ENCODE results near the gene ZNF460.

Gene ZNF460

GRCh38 chr19:57280165-57280961 lies at the start of gene ZNF460:
TSS of gene ZNF460 (plus strand) at chr19:57280485. CDS start at chr19:57280807, 322 bp downstream.
- Histone ChIP-seq H3K9me3 (ENCODE audit: control insufficient read depth in 1 of 2, low read length in 2 of 2) (no peaks in the 10 kb centered on the region), H3K4me3 (ENCODE audit: low read depth in 1 of 2, low read length in 2 of 2) (peak within 1 kb of the TSS; percentile 97 to 99), H3K27ac (ENCODE audit: low read depth, low read length) (peak within 1 kb of the TSS; percentile 99), H3K9ac (ENCODE audit: low read depth in 1 of 2, low read length in 2 of 2) (peak within 1 kb of the TSS; percentile 98 to 99), H3K27me3 (ENCODE audit: control insufficient read depth in 1 of 2, insufficient read depth in 2 of 2, low read length in 2 of 2) (no peaks in the 10 kb centered on the region), H3K36me3 (ENCODE audit: control insufficient read depth in 1 of 2, insufficient read depth in 2 of 2, low read length in 2 of 2) (peaks cover 8 to 19% of the 10 kb centered on the region in 2 donors), H3K4me1 (ENCODE audit: control insufficient read depth in 1 of 2, insufficient read depth in 2 of 2, low read length in 2 of 2) (peaks cover 11 to 19% of the 10 kb centered on the region in 2 donors)

GRCh38 chr19:57231686-57232085 lies 48.6 kb upstream of the ZNF460 start:
- no peak overlapping the region for H3K4me3 ChIP-seq (ENCODE audit: low read depth in 1 of 2, low read length in 2 of 2)
- H3K27me3 ChIP-seq (ENCODE audit: control insufficient read depth in 1 of 2, insufficient read depth in 2 of 2, low read length in 2 of 2), result no peaks in the 10 kb centered on the region
- no peaks in the 10 kb centered on the region for H3K36me3 ChIP-seq (ENCODE audit: control insufficient read depth in 1 of 2, insufficient read depth in 2 of 2, low read length in 2 of 2)
- no peak overlapping the region for H3K9ac ChIP-seq (ENCODE audit: low read depth in 1 of 2, low read length in 2 of 2)
- H3K9me3 ChIP-seq (ENCODE audit: control insufficient read depth in 1 of 2, low read length in 2 of 2), result peaks cover 0 to 3% of the 10 kb centered on the region in 2 donors
- H3K27ac ChIP-seq (ENCODE audit: low read depth, low read length), result no peak overlapping the region
- H3K4me1 ChIP-seq (ENCODE audit: control insufficient read depth in 1 of 2, insufficient read depth in 2 of 2, low read length in 2 of 2), result no peaks in the 10 kb centered on the region

GRCh38 chr19:57233207-57233606 lies 47.1 kb upstream of the ZNF460 start:
- H3K36me3 ChIP-seq (ENCODE audit: control insufficient read depth in 1 of 2, insufficient read depth in 2 of 2, low read length in 2 of 2), result no peaks in the 10 kb centered on the region
- no peaks in the 10 kb centered on the region for H3K4me1 ChIP-seq (ENCODE audit: control insufficient read depth in 1 of 2, insufficient read depth in 2 of 2, low read length in 2 of 2)
- no peak overlapping the region for H3K27ac ChIP-seq (ENCODE audit: low read depth, low read length)
- no peaks in the 10 kb centered on the region for H3K27me3 ChIP-seq (ENCODE audit: control insufficient read depth in 1 of 2, insufficient read depth in 2 of 2, low read length in 2 of 2)
- H3K9ac ChIP-seq (ENCODE audit: low read depth in 1 of 2, low read length in 2 of 2), result no peak overlapping the region
- H3K4me3 ChIP-seq (ENCODE audit: low read depth in 1 of 2, low read length in 2 of 2), result no peak overlapping the region
- no peaks in the 10 kb centered on the region for H3K9me3 ChIP-seq (ENCODE audit: control insufficient read depth in 1 of 2, low read length in 2 of 2)

- Histone ChIP-seq H3K9me3 (ENCODE audit: control insufficient read depth in 1 of 2, low read length in 2 of 2) (no peaks in the 10 kb centered on the region), H3K36me3 (ENCODE audit: control insufficient read depth in 1 of 2, insufficient read depth in 2 of 2, low read length in 2 of 2) (peaks cover 4 to 13% of the 10 kb centered on the region in 2 donors), H3K4me3 (ENCODE audit: low read depth in 1 of 2, low read length in 2 of 2) (peak overlapping the region; percentile 98 to 99), H3K27me3 (ENCODE audit: control insufficient read depth in 1 of 2, insufficient read depth in 2 of 2, low read length in 2 of 2) (no peaks in the 10 kb centered on the region), H3K9ac (ENCODE audit: low read depth in 1 of 2, low read length in 2 of 2) (peak overlapping the region; percentile 98), H3K4me1 (ENCODE audit: control insufficient read depth in 1 of 2, insufficient read depth in 2 of 2, low read length in 2 of 2) (peaks cover 19 to 20% of the 10 kb centered on the region in 2 donors), H3K27ac (ENCODE audit: low read depth, low read length) (peak overlapping the region; percentile 95)
Measured at GRCh38 chr19:57239982-57240310, 40.3 kb upstream of the ZNF460 start.

- Histone ChIP-seq H3K27ac (ENCODE audit: low read depth, low read length) (peak within 1 kb of the TSS; percentile 95), H3K27me3 (ENCODE audit: control insufficient read depth in 1 of 2, insufficient read depth in 2 of 2, low read length in 2 of 2) (no peaks in the 10 kb centered on the region), H3K9me3 (ENCODE audit: control insufficient read depth in 1 of 2, low read length in 2 of 2) (no peaks in the 10 kb centered on the region), H3K9ac (ENCODE audit: low read depth in 1 of 2, low read length in 2 of 2) (peak within 1 kb of the TSS; percentile 98), H3K36me3 (ENCODE audit: control insufficient read depth in 1 of 2, insufficient read depth in 2 of 2, low read length in 2 of 2) (peaks cover 7 to 17% of the 10 kb centered on the region in 2 donors), H3K4me1 (ENCODE audit: control insufficient read depth in 1 of 2, insufficient read depth in 2 of 2, low read length in 2 of 2) (peaks cover 19 to 20% of the 10 kb centered on the region in 2 donors), H3K4me3 (ENCODE audit: low read depth in 1 of 2, low read length in 2 of 2) (peak within 1 kb of the TSS; percentile 98 to 99)
Measured at GRCh38 chr19:57240311-57241090, 39.8 kb upstream of the ZNF460 start, which contains the start of gene ZNF805. TSS of gene ZNF805 (plus strand) at chr19:57240632. CDS start at chr19:57240892, 260 bp downstream.

GRCh38 chr19:57241176-57241575 lies 39.1 kb upstream of the ZNF460 start:
- Histone ChIP-seq H3K4me3 (ENCODE audit: low read depth in 1 of 2, low read length in 2 of 2) (peak overlapping the region; percentile 98 to 99), H3K27ac (ENCODE audit: low read depth, low read length) (peak overlapping the region; percentile 95), H3K27me3 (ENCODE audit: control insufficient read depth in 1 of 2, insufficient read depth in 2 of 2, low read length in 2 of 2) (no peaks in the 10 kb centered on the region), H3K9ac (ENCODE audit: low read depth in 1 of 2, low read length in 2 of 2) (peak overlapping the region; percentile 98), H3K9me3 (ENCODE audit: control insufficient read depth in 1 of 2, low read length in 2 of 2) (no peaks in the 10 kb centered on the region), H3K36me3 (ENCODE audit: control insufficient read depth in 1 of 2, insufficient read depth in 2 of 2, low read length in 2 of 2) (peaks cover 7 to 23% of the 10 kb centered on the region in 2 donors), H3K4me1 (ENCODE audit: control insufficient read depth in 1 of 2, insufficient read depth in 2 of 2, low read length in 2 of 2) (peaks cover 19 to 20% of the 10 kb centered on the region in 2 donors)

GRCh38 chr19:57242821-57243220 lies 37.5 kb upstream of the ZNF460 start:
- H3K36me3 ChIP-seq (ENCODE audit: control insufficient read depth in 1 of 2, insufficient read depth in 2 of 2, low read length in 2 of 2), result peaks cover 13 to 38% of the 10 kb centered on the region in 2 donors
- no peaks in the 10 kb centered on the region for H3K9me3 ChIP-seq (ENCODE audit: control insufficient read depth in 1 of 2, low read length in 2 of 2)
- H3K4me3 ChIP-seq (ENCODE audit: low read depth in 1 of 2, low read length in 2 of 2), result no peak overlapping the region
- no peak overlapping the region for H3K9ac ChIP-seq (ENCODE audit: low read depth in 1 of 2, low read length in 2 of 2)
- H3K27ac ChIP-seq (ENCODE audit: low read depth, low read length), result no peak overlapping the region
- H3K27me3 ChIP-seq (ENCODE audit: control insufficient read depth in 1 of 2, insufficient read depth in 2 of 2, low read length in 2 of 2), result no peaks in the 10 kb centered on the region
- peaks cover 19 to 20% of the 10 kb centered on the region in 2 donors for H3K4me1 ChIP-seq (ENCODE audit: control insufficient read depth in 1 of 2, insufficient read depth in 2 of 2, low read length in 2 of 2)

GRCh38 chr19:57244513-57244912 lies 35.8 kb upstream of the ZNF460 start:
- Histone ChIP-seq H3K27me3 (ENCODE audit: control insufficient read depth in 1 of 2, insufficient read depth in 2 of 2, low read length in 2 of 2) (no peaks in the 10 kb centered on the region), H3K27ac (ENCODE audit: low read depth, low read length) (no peak overlapping the region), H3K9me3 (ENCODE audit: control insufficient read depth in 1 of 2, low read length in 2 of 2) (no peaks in the 10 kb centered on the region), H3K36me3 (ENCODE audit: control insufficient read depth in 1 of 2, insufficient read depth in 2 of 2, low read length in 2 of 2) (peaks cover 19 to 51% of the 10 kb centered on the region in 2 donors), H3K4me1 (ENCODE audit: control insufficient read depth in 1 of 2, insufficient read depth in 2 of 2, low read length in 2 of 2) (peaks cover 19 to 20% of the 10 kb centered on the region in 2 donors), H3K4me3 (ENCODE audit: low read depth in 1 of 2, low read length in 2 of 2) (no peak overlapping the region), H3K9ac (ENCODE audit: low read depth in 1 of 2, low read length in 2 of 2) (no peak overlapping the region)

GRCh38 chr19:57245066-57245465 lies 35.2 kb upstream of the ZNF460 start:
- no peak overlapping the region for H3K27ac ChIP-seq (ENCODE audit: low read depth, low read length)
- H3K9me3 ChIP-seq (ENCODE audit: control insufficient read depth in 1 of 2, low read length in 2 of 2), result no peaks in the 10 kb centered on the region
- no peak overlapping the region for H3K4me3 ChIP-seq (ENCODE audit: low read depth in 1 of 2, low read length in 2 of 2)
- H3K36me3 ChIP-seq (ENCODE audit: control insufficient read depth in 1 of 2, insufficient read depth in 2 of 2, low read length in 2 of 2), result peaks cover 19 to 54% of the 10 kb centered on the region in 2 donors
- no peak overlapping the region for H3K9ac ChIP-seq (ENCODE audit: low read depth in 1 of 2, low read length in 2 of 2)
- H3K4me1 ChIP-seq (ENCODE audit: control insufficient read depth in 1 of 2, insufficient read depth in 2 of 2, low read length in 2 of 2), result peaks cover 17 to 19% of the 10 kb centered on the region in 2 donors
- H3K27me3 ChIP-seq (ENCODE audit: control insufficient read depth in 1 of 2, insufficient read depth in 2 of 2, low read length in 2 of 2), result no peaks in the 10 kb centered on the region

- H3K9ac ChIP-seq (ENCODE audit: low read depth in 1 of 2, low read length in 2 of 2), result no peak overlapping the region
- H3K27ac ChIP-seq (ENCODE audit: low read depth, low read length), result no peak overlapping the region
- no peaks in the 10 kb centered on the region for H3K9me3 ChIP-seq (ENCODE audit: control insufficient read depth in 1 of 2, low read length in 2 of 2)
- peaks cover 16 to 19% of the 10 kb centered on the region in 2 donors for H3K4me1 ChIP-seq (ENCODE audit: control insufficient read depth in 1 of 2, insufficient read depth in 2 of 2, low read length in 2 of 2)
- no peak overlapping the region for H3K4me3 ChIP-seq (ENCODE audit: low read depth in 1 of 2, low read length in 2 of 2)
- H3K27me3 ChIP-seq (ENCODE audit: control insufficient read depth in 1 of 2, insufficient read depth in 2 of 2, low read length in 2 of 2), result no peaks in the 10 kb centered on the region
- peaks cover 25 to 62% of the 10 kb centered on the region in 2 donors for H3K36me3 ChIP-seq (ENCODE audit: control insufficient read depth in 1 of 2, insufficient read depth in 2 of 2, low read length in 2 of 2)
Measured at GRCh38 chr19:57245959-57246358, 34.3 kb upstream of the ZNF460 start.
